Heart left ventricle (tissue), 13 donors: Measurements from ENCODE around the gene BPTF.

Experiments used
- POLR2A ChIP-seq, 2 donors: fragments of 450-650 bp; IDR thresholded peaks; one replicate each; pipeline ENCODE4 v1.6.1; 2017; ENCODE audit warnings: antibody characterized with exemption in 2 of 2, mild to moderate bottlenecking in 2 of 2, moderate library complexity in 2 of 2
- TF ChIP-seq, protein P1 (sequence below), 12 donors: fragments of 200-600 bp; sonication (generic) in 4 of 12; IDR thresholded peaks; one replicate each; pipeline versions ENCODE4 v1.5.0 to v1.8.0; 2018 to 2022; ENCODE audit warnings: antibody characterized with exemption in 12 of 12, mild to moderate bottlenecking in 5 of 12
- donor health status: ischemic (EF 13 %, LVEDD 7.1; RV severe dilation, severe dysfunction).
- donor health status: DM: no; HTN: yes; CAD: no.
- donor health status: DM: no; HTN: no; CAD: no.
- donor health status: ischemic (EF 25% LVEDD 6.9; RV normal size, moderate dysfunction).
- donor health status: ischemic (EF 25% LVEDD 5.7; RV mildly dilated, moderate dysfunction).
- donor health status: ischemic (EF 35%, LVEDD 5.7; RV mildly dilated, moderate dysfunction).
- donor health status: nonischemic (EF 11% LVEDD 7.7; RV severe dilation, severe dysfunction).
- donor health status: DM: yes; HTN: yes; CAD: no.
- donor health status: PGD.
- donor health status: ischemic (EF 29% LVEDD 5.4; RV normal size, mild dysfunction).
- donor health status: nonischemic (EF 23%, LVEDD 6.1; RV moderate dilation, normal function).

DNA sequence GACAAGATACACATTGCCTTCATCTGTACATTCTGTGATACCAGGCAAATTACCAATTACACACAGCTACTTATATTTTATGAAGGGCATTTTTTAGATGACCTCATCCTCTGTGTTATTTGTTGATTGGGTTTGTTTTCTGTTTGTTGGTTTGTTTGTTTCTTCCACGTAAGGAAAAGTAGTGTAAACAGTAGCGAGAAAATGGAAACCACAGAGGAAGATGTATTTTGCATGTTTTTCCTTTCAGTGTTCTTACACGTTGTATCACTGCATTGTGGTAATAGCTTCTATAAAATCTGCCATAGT, 158.0 kb downstream of the BPTF start:
- TF ChIP-seq, protein P1, sequence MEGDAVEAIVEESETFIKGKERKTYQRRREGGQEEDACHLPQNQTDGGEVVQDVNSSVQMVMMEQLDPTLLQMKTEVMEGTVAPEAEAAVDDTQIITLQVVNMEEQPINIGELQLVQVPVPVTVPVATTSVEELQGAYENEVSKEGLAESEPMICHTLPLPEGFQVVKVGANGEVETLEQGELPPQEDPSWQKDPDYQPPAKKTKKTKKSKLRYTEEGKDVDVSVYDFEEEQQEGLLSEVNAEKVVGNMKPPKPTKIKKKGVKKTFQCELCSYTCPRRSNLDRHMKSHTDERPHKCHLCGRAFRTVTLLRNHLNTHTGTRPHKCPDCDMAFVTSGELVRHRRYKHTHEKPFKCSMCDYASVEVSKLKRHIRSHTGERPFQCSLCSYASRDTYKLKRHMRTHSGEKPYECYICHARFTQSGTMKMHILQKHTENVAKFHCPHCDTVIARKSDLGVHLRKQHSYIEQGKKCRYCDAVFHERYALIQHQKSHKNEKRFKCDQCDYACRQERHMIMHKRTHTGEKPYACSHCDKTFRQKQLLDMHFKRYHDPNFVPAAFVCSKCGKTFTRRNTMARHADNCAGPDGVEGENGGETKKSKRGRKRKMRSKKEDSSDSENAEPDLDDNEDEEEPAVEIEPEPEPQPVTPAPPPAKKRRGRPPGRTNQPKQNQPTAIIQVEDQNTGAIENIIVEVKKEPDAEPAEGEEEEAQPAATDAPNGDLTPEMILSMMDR (IDR thresholded peaks at IDR 0.05), result no peak
- no peak for TF ChIP-seq POLR2A (IDR thresholded peaks at IDR 0.05)
